Neural cell (in vitro differentiated cells): ENCODE measurements around the gene LDB2. TPM values are rescaled to one million over a fixed set of nuclear protein-coding genes. Genes with fewer than 3 reads are reported as not detected.

Source experiments
- H2AFZ ChIP-seq: fragments of 200-600, 300-800 bp; sonication (generic), shearing (Covaris generic); 2 replicates; pipeline ENCODE4 v1.6.0; 2014; ENCODE audit warnings: low read depth, mild to moderate bottlenecking, antibody characterized with exemption, low read length, moderate library complexity
- H3F3A ChIP-seq: fragments of 200-600 bp; shearing (Covaris generic); 2 replicates; pipeline ENCODE4 v1.6.1; 2016; ENCODE audit warnings: mild to moderate bottlenecking, moderate library complexity, mixed read lengths, antibody characterized with exemption, low read length; ENCODE audit not compliant: insufficient read depth, poor library complexity, severe bottlenecking
- H3K27ac ChIP-seq: fragments of 200-600, 300-800 bp; sonication (generic), shearing (Covaris generic); 2 replicates; pipeline ENCODE4 v1.5.1; 2014; ENCODE audit warnings: mild to moderate bottlenecking, low read length, moderate library complexity
- H3K27me3 ChIP-seq: fragments of 300-800, 200-600 bp; sonication (generic), shearing (Covaris generic); 2 replicates; pipeline ENCODE4 v1.6.0; 2014; ENCODE audit warnings: mild to moderate bottlenecking, low read depth, low read length, moderate library complexity; ENCODE audit not compliant: insufficient read depth
- H3K36me3 ChIP-seq: fragments of 300-800, 200-600 bp; sonication (generic), shearing (Covaris generic); 2 replicates; pipeline ENCODE4 v1.5.1; 2014; ENCODE audit warnings: mild to moderate bottlenecking, antibody characterized with exemption, low read length, moderate library complexity; ENCODE audit not compliant: insufficient read depth
- H3K4me2 ChIP-seq: fragments of 300-800, 200-600 bp; sonication (generic), shearing (Covaris generic); 2 replicates; pipeline ENCODE4 v1.6.0; 2014; ENCODE audit warnings: mild to moderate bottlenecking, low read length
- H3K4me3 ChIP-seq: fragments of 300-800, 200-600 bp; sonication (generic), shearing (Covaris generic); 2 replicates; pipeline ENCODE4 v1.5.1; 2014; ENCODE audit warnings: mild to moderate bottlenecking, low read length, moderate library complexity
- H3K79me2 ChIP-seq: fragments of 200-600 bp; shearing (Covaris generic); replicated peaks from 2 replicates; pipeline ENCODE4 v1.6.0; 2014; ENCODE audit warnings: mild to moderate bottlenecking, low read length, moderate library complexity; ENCODE audit not compliant: insufficient read depth
- H3K9ac ChIP-seq: fragments of 300-800, 200-600 bp; sonication (generic), shearing (Covaris generic); 2 replicates; pipeline ENCODE4 v1.6.1; 2016; ENCODE audit warnings: mild to moderate bottlenecking, low read length, mixed read lengths
- H3K9me2 ChIP-seq: fragments of 200-600 bp; shearing (Covaris generic); 2 replicates; pipeline ENCODE4 v1.6.1; 2016; ENCODE audit warnings: mild to moderate bottlenecking, low read length, mixed read lengths; ENCODE audit not compliant: insufficient read depth
- H3K9me3 ChIP-seq: fragments of 200-600, 300-800 bp; sonication (generic), shearing (Covaris generic); 2 replicates; pipeline ENCODE4 v1.6.1; 2016; ENCODE audit warnings: mild to moderate bottlenecking, mixed run types, low read length, moderate library complexity, mixed read lengths
- H4K20me1 ChIP-seq: fragments of 200-600 bp; shearing (Covaris generic); 2 replicates; pipeline ENCODE4 v1.6.1; 2016; ENCODE audit warnings: mild to moderate bottlenecking, mixed run types; ENCODE audit not compliant: insufficient read depth
- EP300 ChIP-seq: fragments of 450-650 bp; conservative IDR thresholded peaks from 2 replicates; pipeline ENCODE4 v1.6.1; 2014; ENCODE audit warnings: antibody characterized with exemption, mild to moderate bottlenecking, moderate library complexity; ENCODE audit not compliant: poor library complexity, severe bottlenecking
- EZH2 ChIP-seq: fragments of 200-600, 300-800 bp; shearing (Covaris generic), sonication (generic); IDR thresholded peaks from 2 replicates; pipeline ENCODE4 v1.6.1; 2014; ENCODE audit warnings: antibody characterized with exemption, low read length, borderline replicate concordance, mild to moderate bottlenecking; ENCODE audit not compliant: insufficient read depth, poor library complexity, severe bottlenecking
- MXI1 ChIP-seq: fragments of 450-650 bp; conservative IDR thresholded peaks from 2 replicates; pipeline ENCODE4 v1.6.1; 2014; ENCODE audit warnings: antibody characterized with exemption, mild to moderate bottlenecking; ENCODE audit not compliant: poor library complexity, severe bottlenecking
- POLR2AphosphoS5 ChIP-seq: IDR thresholded peaks from 2 replicates; pipeline ENCODE4 v1.6.1; 2012
- RAD21 ChIP-seq: fragments of 450-650 bp; conservative IDR thresholded peaks from 2 replicates; pipeline ENCODE4 v1.6.1; 2014; ENCODE audit warnings: antibody characterized with exemption, mild to moderate bottlenecking, moderate library complexity
- SMC3 ChIP-seq: fragments of 450-650 bp; conservative IDR thresholded peaks from 2 replicates; pipeline ENCODE4 v1.6.1; 2014; ENCODE audit warnings: antibody characterized with exemption, mild to moderate bottlenecking, moderate library complexity; ENCODE audit not compliant: poor library complexity
- TAF1 ChIP-seq: IDR thresholded peaks from 2 replicates; pipeline ENCODE4 v1.6.1; 2012; ENCODE audit warnings: low read depth
- polyA plus RNA-seq: library from polyadenylated mRNA; depleted of rRNA; stranded (reverse); fragments of >200 nt; gene quantifications from 2 replicates; pipeline ENCODE4 v1.2.3, GENCODE V29; 2014
- TF ChIP-seq, protein P1 (sequence below): fragments of 450-650 bp; IDR thresholded peaks from 2 replicates; pipeline ENCODE4 v1.5.1; 2014; ENCODE audit warnings: antibody characterized with exemption, mild to moderate bottlenecking, moderate library complexity; ENCODE audit not compliant: poor library complexity, severe bottlenecking
- TF ChIP-seq, protein P2 (sequence below): IDR thresholded peaks from 2 replicates; pipeline ENCODE4 v1.6.1; 2012; ENCODE audit warnings: borderline replicate concordance

Gene LDB2
- polyA plus RNA-seq, 1 donor from 2014 or later: 58.9 TPM

DNA sequence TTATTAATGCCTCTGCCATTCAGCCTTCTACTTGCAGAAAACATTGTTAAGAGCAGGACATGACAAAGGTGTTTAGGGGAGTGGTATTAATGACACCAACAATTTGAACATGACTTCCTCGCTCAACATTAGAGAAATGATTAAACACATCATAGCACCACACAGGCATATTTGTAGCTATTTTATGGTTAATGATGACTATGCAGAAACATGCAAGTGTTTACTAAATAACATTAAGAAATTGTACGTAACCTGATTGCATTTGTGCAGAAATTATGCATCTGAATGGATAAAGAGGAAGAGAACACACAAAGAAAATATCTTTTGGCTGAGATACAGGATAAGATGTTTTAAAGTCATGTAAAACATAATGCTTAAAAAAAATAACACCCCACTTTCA lies 323.5 kb downstream of the LDB2 start:
- H4K20me1 ChIP-seq: no peaks in the 10 kb centered on the region
- H3K27me3 ChIP-seq: no peaks in the 10 kb centered on the region
- H3K27ac ChIP-seq: no peak overlapping the region
- no peaks in the 10 kb centered on the region for H3K9me3 ChIP-seq
- H3K9ac ChIP-seq: no peak overlapping the region
- H3K4me3 ChIP-seq: no peak overlapping the region
- H3K9me2 ChIP-seq: no peaks in the 10 kb centered on the region
- H3K36me3 ChIP-seq: no peaks in the 10 kb centered on the region
- H2AFZ ChIP-seq: no peak overlapping the region
- TF ChIP-seq, protein P1, sequence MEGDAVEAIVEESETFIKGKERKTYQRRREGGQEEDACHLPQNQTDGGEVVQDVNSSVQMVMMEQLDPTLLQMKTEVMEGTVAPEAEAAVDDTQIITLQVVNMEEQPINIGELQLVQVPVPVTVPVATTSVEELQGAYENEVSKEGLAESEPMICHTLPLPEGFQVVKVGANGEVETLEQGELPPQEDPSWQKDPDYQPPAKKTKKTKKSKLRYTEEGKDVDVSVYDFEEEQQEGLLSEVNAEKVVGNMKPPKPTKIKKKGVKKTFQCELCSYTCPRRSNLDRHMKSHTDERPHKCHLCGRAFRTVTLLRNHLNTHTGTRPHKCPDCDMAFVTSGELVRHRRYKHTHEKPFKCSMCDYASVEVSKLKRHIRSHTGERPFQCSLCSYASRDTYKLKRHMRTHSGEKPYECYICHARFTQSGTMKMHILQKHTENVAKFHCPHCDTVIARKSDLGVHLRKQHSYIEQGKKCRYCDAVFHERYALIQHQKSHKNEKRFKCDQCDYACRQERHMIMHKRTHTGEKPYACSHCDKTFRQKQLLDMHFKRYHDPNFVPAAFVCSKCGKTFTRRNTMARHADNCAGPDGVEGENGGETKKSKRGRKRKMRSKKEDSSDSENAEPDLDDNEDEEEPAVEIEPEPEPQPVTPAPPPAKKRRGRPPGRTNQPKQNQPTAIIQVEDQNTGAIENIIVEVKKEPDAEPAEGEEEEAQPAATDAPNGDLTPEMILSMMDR: no peak
- TF ChIP-seq EP300: no peak
- TF ChIP-seq MXI1: no peak
- TF ChIP-seq POLR2AphosphoS5: no peak
- TF ChIP-seq, protein P2, sequence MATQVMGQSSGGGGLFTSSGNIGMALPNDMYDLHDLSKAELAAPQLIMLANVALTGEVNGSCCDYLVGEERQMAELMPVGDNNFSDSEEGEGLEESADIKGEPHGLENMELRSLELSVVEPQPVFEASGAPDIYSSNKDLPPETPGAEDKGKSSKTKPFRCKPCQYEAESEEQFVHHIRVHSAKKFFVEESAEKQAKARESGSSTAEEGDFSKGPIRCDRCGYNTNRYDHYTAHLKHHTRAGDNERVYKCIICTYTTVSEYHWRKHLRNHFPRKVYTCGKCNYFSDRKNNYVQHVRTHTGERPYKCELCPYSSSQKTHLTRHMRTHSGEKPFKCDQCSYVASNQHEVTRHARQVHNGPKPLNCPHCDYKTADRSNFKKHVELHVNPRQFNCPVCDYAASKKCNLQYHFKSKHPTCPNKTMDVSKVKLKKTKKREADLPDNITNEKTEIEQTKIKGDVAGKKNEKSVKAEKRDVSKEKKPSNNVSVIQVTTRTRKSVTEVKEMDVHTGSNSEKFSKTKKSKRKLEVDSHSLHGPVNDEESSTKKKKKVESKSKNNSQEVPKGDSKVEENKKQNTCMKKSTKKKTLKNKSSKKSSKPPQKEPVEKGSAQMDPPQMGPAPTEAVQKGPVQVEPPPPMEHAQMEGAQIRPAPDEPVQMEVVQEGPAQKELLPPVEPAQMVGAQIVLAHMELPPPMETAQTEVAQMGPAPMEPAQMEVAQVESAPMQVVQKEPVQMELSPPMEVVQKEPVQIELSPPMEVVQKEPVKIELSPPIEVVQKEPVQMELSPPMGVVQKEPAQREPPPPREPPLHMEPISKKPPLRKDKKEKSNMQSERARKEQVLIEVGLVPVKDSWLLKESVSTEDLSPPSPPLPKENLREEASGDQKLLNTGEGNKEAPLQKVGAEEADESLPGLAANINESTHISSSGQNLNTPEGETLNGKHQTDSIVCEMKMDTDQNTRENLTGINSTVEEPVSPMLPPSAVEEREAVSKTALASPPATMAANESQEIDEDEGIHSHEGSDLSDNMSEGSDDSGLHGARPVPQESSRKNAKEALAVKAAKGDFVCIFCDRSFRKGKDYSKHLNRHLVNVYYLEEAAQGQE: no peak
- no peak for TF ChIP-seq RAD21
- TF ChIP-seq EZH2: no peak
- no peak for TF ChIP-seq TAF1
- no peak for TF ChIP-seq SMC3
- no peak overlapping the region for H3K4me2 ChIP-seq
- H3F3A ChIP-seq: no peaks in the 10 kb centered on the region
- no peaks in the 10 kb centered on the region for H3K79me2 ChIP-seq

DNA sequence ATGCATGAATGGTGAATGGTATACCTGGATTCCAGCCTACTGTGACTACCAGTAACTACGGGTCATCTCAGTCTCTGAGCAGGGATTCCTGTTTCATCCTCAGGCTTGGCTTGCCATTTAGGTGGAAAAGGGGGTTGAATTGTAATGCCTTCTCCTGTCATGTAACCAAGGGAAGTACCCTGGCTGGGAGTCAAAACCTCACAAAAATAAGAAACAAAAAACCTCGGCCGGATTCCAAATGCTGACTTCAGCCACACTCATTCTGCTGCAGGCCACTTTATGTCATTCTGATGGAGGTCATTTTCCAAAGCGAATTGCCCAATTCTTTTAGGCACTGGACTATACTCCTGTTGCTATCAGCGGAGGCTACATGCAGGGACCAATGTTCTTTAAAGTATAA lies 324.7 kb downstream of the LDB2 start:
- H3K9ac ChIP-seq: no peak overlapping the region
- no peaks in the 10 kb centered on the region for H3F3A ChIP-seq
- H3K36me3 ChIP-seq: no peaks in the 10 kb centered on the region
- H3K27ac ChIP-seq: no peak overlapping the region
- TF ChIP-seq, protein P2: no peak
- TF ChIP-seq, protein P1: no peak
- TF ChIP-seq EP300 (no peak), TAF1 (no peak), POLR2AphosphoS5 (no peak), MXI1 (no peak), EZH2 (no peak), SMC3 (no peak), RAD21 (no peak)
- H4K20me1 ChIP-seq: no peaks in the 10 kb centered on the region
- H3K79me2 ChIP-seq: no peaks in the 10 kb centered on the region
- H3K9me2 ChIP-seq: no peaks in the 10 kb centered on the region
- no peaks in the 10 kb centered on the region for H3K9me3 ChIP-seq
- H3K4me2 ChIP-seq: no peak overlapping the region
- no peak overlapping the region for H3K4me3 ChIP-seq
- no peak overlapping the region for H2AFZ ChIP-seq
- H3K27me3 ChIP-seq: no peaks in the 10 kb centered on the region
